Upper lobe of left lung (tissue), 6 donors: ENCODE data around the gene DHX8. TPM values are rescaled to one million over a fixed set of nuclear protein-coding genes. Genes with fewer than 3 reads are reported as not detected.

Experiments used
- ATAC-seq, 2 donors: fragments of 200-7000 bp; cut with Tn5 transposase; one replicate each; pipeline ENCODE4 v1.9.1; 2022; ENCODE audit warnings: mild to moderate bottlenecking in 2 of 2, moderate library complexity in 2 of 2; ENCODE audit not compliant: low FRiP score in 2 of 2
- DNase-seq, 2 donors: peaks; one replicate each; pipeline ENCODE4 v3.0.0-alpha.2; 2019 to 2020
- H3K27ac ChIP-seq, 4 donors: fragments of 200-600 bp; sonication (generic); one replicate each; pipeline ENCODE4 v1.5.1; 2016 to 2019
- H3K27me3 ChIP-seq, 4 donors: fragments of 200-600 bp; sonication (generic); one replicate each; pipeline ENCODE4 v1.5.1; 2017 to 2019
- H3K36me3 ChIP-seq, 4 donors: fragments of 200-600 bp; sonication (generic); one replicate each; pipeline ENCODE4 v1.5.1; 2016 to 2019
- H3K4me1 ChIP-seq, 4 donors: fragments of 200-600 bp; sonication (generic); one replicate each; pipeline ENCODE4 v1.5.1; 2018 to 2019
- H3K4me3 ChIP-seq, 4 donors: fragments of 200-600 bp; sonication (generic); one replicate each; pipeline ENCODE4 v1.5.1; 2017 to 2019; ENCODE audit warnings: mild to moderate bottlenecking in 2 of 4, moderate library complexity in 1 of 4
- H3K9me3 ChIP-seq, 4 donors: fragments of 200-600 bp; sonication (generic); one replicate each; pipeline ENCODE4 v1.5.1; 2018 to 2019
- CTCF ChIP-seq, 6 experiments: fragments of 450-650 bp in 4 of 6; fragments of 200-600 bp in 2 of 6; sonication (generic) in 2 of 6; IDR thresholded peaks; one replicate each; pipeline ENCODE4 v1.5.1; 2016 to 2019; ENCODE audit warnings: antibody characterized with exemption in 6 of 6
- EP300 ChIP-seq, 4 donors: sonication (generic); formaldehyde crosslinking; IDR thresholded peaks; one replicate each; pipeline ENCODE4 v1.5.1; 2017; ENCODE audit warnings: antibody characterized with exemption in 4 of 4, control low read depth in 2 of 4
- POLR2A ChIP-seq, 4 donors: fragments of 450-650 bp; IDR thresholded peaks; one replicate each; pipeline ENCODE4 v1.5.1; 2016 to 2017; ENCODE audit warnings: antibody characterized with exemption in 4 of 4, mild to moderate bottlenecking in 2 of 4
- POLR2AphosphoS5 ChIP-seq, 2 donors: sonication (generic); formaldehyde crosslinking; IDR thresholded peaks; one replicate each; pipeline ENCODE4 v1.5.1; 2017; ENCODE audit warnings: antibody characterized with exemption in 2 of 2
- WGBS, 2 donors: methylation state at CpG; one replicate each; pipeline ENCODE4 v1.1.5; 2017 to 2018; 5-methylcytosine and 5-hydroxymethylcytosine counted together
- total RNA-seq, 6 donors: library from RNA; depleted of rRNA in 4 of 6; stranded (reverse); fragments of >200 nt in 4 of 6; gene quantifications; one replicate each; pipeline versions ENCODE4 v1.1.0 to v1.2.1, GENCODE V29; 2016 to 2021
- donor health status: DM: no; HTN: no; CAD: no; lungs with moderate emphysema.
- donor health status: DM: no; HTN: yes; CAD: no; lungs with severe emphysema.

Gene DHX8
- total RNA-seq, 6 donors from 2014 or later, result 23.1 to 54.0 (median 41.3) TPM

GRCh38 chr17:43532581-43532980 lies 48.8 kb downstream of the DHX8 start:
- Histone ChIP-seq H3K4me1 (peaks cover 13 to 16% (median 15%) of the 10 kb centered on the region in 4 donors), H3K9me3 (no peaks in the 10 kb centered on the region), H3K27ac (no peak overlapping the region), H3K36me3 (peaks cover 0 to 9% (median 3%) of the 10 kb centered on the region in 4 donors), H3K4me3 (no peak overlapping the region), H3K27me3 (no peaks in the 10 kb centered on the region)
- TF ChIP-seq CTCF (IDR thresholded peaks at IDR 0.05), result no peak
- no peak for TF ChIP-seq EP300 (IDR thresholded peaks at IDR 0.05)
- no peak for TF ChIP-seq POLR2AphosphoS5 (IDR thresholded peaks at IDR 0.05)
- TF ChIP-seq POLR2A (IDR thresholded peaks at IDR 0.05), result no peak
- DNase-seq (no peak), ATAC-seq (no peak)
- WGBS, 2 donors, result 77 to 88% methylated on average over 10 of the region's 10 CpGs

- H3K9me3 ChIP-seq, result no peaks in the 10 kb centered on the region
- no peak overlapping the region for H3K27ac ChIP-seq
- ATAC-seq (no peak), DNase-seq (no peak)
- H3K27me3 ChIP-seq, result no peaks in the 10 kb centered on the region
- WGBS, 2 donors, result 97 to 100% methylated on average over 2 to 4 of the region's 4 CpGs
- TF ChIP-seq POLR2AphosphoS5 (IDR thresholded peaks at IDR 0.05), result no peak
- no peak overlapping the region for H3K4me3 ChIP-seq
- peaks cover 13 to 16% (median 15%) of the 10 kb centered on the region in 4 donors for H3K4me1 ChIP-seq
- no peaks in the 10 kb centered on the region for H3K36me3 ChIP-seq
Observed at GRCh38 chr17:43533699-43534098, 49.9 kb downstream of the DHX8 start.

- no peak overlapping the region for H3K27ac ChIP-seq
- H3K4me3 ChIP-seq, result no peak overlapping the region
- TF ChIP-seq EP300 (IDR thresholded peaks at IDR 0.05), result no peak
- no peak for TF ChIP-seq CTCF (IDR thresholded peaks at IDR 0.05)
- TF ChIP-seq POLR2AphosphoS5 (IDR thresholded peaks at IDR 0.05), result no peak
- no peak for TF ChIP-seq POLR2A (IDR thresholded peaks at IDR 0.05)
- DNase-seq, result no peak
- no peaks in the 10 kb centered on the region for H3K27me3 ChIP-seq
- H3K36me3 ChIP-seq, result no peaks in the 10 kb centered on the region
- WGBS, 2 donors, result 89 to 92% methylated on average over 5 of the region's 5 CpGs
- no peaks in the 10 kb centered on the region for H3K9me3 ChIP-seq
- ATAC-seq, result no peak
- peaks cover 11 to 13% (median 12%) of the 10 kb centered on the region in 4 donors for H3K4me1 ChIP-seq
Observed at GRCh38 chr17:43534909-43535308, 51.1 kb downstream of the DHX8 start.

- H3K27me3 ChIP-seq, result no peaks in the 10 kb centered on the region
- peak in 1 of 2 donors; percentile 22 for ATAC-seq
- no peak overlapping the region for H3K4me3 ChIP-seq
- no peaks in the 10 kb centered on the region for H3K9me3 ChIP-seq
- H3K36me3 ChIP-seq, result no peaks in the 10 kb centered on the region
- H3K27ac ChIP-seq, result no peak overlapping the region
- no peak for DNase-seq
- TF ChIP-seq CTCF (IDR thresholded peaks at IDR 0.05) (no peak), POLR2A (IDR thresholded peaks at IDR 0.05) (no peak), POLR2AphosphoS5 (IDR thresholded peaks at IDR 0.05) (no peak), EP300 (IDR thresholded peaks at IDR 0.05) (no peak)
- WGBS, 2 donors, result 86 to 89% methylated on average over 6 of the region's 6 CpGs
- H3K4me1 ChIP-seq, result no peaks in the 10 kb centered on the region
Observed at GRCh38 chr17:43536236-43536992, 52.6 kb downstream of the DHX8 start.

- ATAC-seq, result no peak
Observed at GRCh38 chr17:43540821-43541674, 57.3 kb downstream of the DHX8 start.

More at GRCh38 chr17:43540821-43541674, 57.3 kb downstream of the DHX8 start:
- TF ChIP-seq CTCF (IDR thresholded peaks at IDR 0.05), result no peak
- TF ChIP-seq POLR2A (IDR thresholded peaks at IDR 0.05), result no peak
- no peak for TF ChIP-seq POLR2AphosphoS5 (IDR thresholded peaks at IDR 0.05)
- TF ChIP-seq EP300 (IDR thresholded peaks at IDR 0.05), result no peak
- no peak for DNase-seq
- Histone ChIP-seq H3K9me3 (no peaks in the 10 kb centered on the region), H3K4me3 (no peak overlapping the region), H3K36me3 (no peaks in the 10 kb centered on the region), H3K27me3 (peaks cover 0 to 3% (median 1%) of the 10 kb centered on the region in 4 donors), H3K4me1 (peaks cover 17 to 19% (median 18%) of the 10 kb centered on the region in 4 donors), H3K27ac (no peak overlapping the region)
- WGBS, 2 donors, result 61 to 69% methylated on average over 10 to 11 of the region's 11 CpGs
